Panc1 (cell line): ENCODE measurements around the gene XXYLT1.

Experiments
- CTCF ChIP-seq: fragments of 450-650 bp; IDR thresholded peaks from 2 replicates; pipeline ENCODE4 v1.5.1; 2017; ENCODE audit warnings: mild to moderate bottlenecking
- POLR2AphosphoS5 ChIP-seq: IDR thresholded peaks from 2 replicates; pipeline ENCODE4 v1.6.1; 2012; ENCODE audit warnings: mild to moderate bottlenecking, low read depth, low read length, moderate library complexity
- REST ChIP-seq, 2 experiments: IDR thresholded peaks; 2 replicates each; pipeline ENCODE4 v1.6.1; 2011 to 2012; ENCODE audit warnings: low read depth in 2 of 2, control low read depth in 1 of 2, low read length in 1 of 2, mild to moderate bottlenecking in 1 of 2, moderate library complexity in 1 of 2; ENCODE audit not compliant: insufficient read depth in 1 of 2
- SIN3A ChIP-seq: IDR thresholded peaks from 2 replicates; pipeline ENCODE4 v1.6.1; 2012; ENCODE audit warnings: low read depth, mild to moderate bottlenecking, low read length, moderate library complexity, borderline replicate concordance; ENCODE audit not compliant: insufficient read depth

- no peak for TF ChIP-seq POLR2AphosphoS5
- TF ChIP-seq CTCF, result no peak
- no peak for TF ChIP-seq REST (IDR thresholded peaks at IDR 0.05; ENCODE audit: insufficient read depth in 1 of 2, low read depth in 2 of 2, low read length in 1 of 2)
- TF ChIP-seq SIN3A, result no peak
Measured at GRCh38 chr3:195251336-195252065, 19.5 kb downstream of the XXYLT1 start.
